NCI-H446 treated with DMSO at 0.1 percent for 48 hours (cell line): ENCODE results near the gene KRABD2.
A peak's percentile ranks its signal among the peaks of the same experiment; 100 is the strongest.
"Not testable (repeated sequence)": the region's sequence is repeated elsewhere in the genome, so short reads cannot be mapped to it uniquely, and the experiment has no call there.

Experiments used
- DNase-seq: peaks from one replicate; lab custom pipeline; 2025; lab: John Stamatoyannopoulos, UW

Gene KRABD2

GRCh38 chr17:8376271-8377067, at the start of gene KRABD2:
KRABD2 (minus strand) TSS chr17:8376704.
- peak; percentile 77 for DNase-seq

DNA sequence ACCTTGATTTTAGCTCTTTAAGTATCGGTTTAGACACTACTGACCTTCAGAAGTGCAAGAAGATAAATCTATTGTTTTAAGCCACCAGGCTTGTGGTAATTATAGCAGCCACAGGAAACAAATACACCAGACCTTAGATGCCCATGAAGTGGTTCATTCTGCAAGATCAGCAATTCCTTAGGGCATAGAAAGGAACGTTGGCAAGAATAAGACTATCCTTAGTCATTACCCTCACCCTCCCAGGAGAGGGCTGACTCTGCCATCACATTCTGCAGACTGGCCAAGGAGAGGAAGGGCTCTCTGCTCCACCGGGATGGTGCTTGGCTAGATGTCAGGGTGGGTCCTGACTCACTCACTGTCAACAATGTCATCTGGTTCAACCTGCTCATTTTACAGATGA, 45.1 kb upstream of the KRABD2 start:
- peak; percentile 11 for DNase-seq

- no peak for DNase-seq
Measured at GRCh38 chr17:8420041-8420934, 43.8 kb upstream of the KRABD2 start.

- no peak for DNase-seq
Measured at GRCh38 chr17:8419305-8419704, 42.8 kb upstream of the KRABD2 start.

DNA sequence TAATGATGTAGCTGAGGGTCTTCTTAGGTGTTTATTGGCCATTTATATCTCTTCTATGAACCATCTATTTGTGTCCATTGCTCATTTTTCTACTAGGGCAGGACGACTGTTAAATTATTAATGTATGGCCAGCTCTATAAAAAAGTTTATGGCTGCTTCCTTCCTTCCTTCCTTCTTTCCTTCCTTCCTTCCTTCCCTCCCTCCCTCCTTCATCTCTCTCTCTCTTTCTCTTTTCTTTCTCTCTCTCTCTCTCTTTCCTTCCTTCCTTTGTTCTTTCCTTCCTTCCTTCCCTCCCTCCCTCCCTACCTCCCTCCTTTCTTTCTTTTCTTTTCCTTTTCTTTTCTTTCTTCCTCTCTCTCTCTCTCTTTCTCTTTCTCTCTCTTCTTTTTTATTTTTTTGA, 42.0 kb upstream of the KRABD2 start:
- no peak for DNase-seq

DNA sequence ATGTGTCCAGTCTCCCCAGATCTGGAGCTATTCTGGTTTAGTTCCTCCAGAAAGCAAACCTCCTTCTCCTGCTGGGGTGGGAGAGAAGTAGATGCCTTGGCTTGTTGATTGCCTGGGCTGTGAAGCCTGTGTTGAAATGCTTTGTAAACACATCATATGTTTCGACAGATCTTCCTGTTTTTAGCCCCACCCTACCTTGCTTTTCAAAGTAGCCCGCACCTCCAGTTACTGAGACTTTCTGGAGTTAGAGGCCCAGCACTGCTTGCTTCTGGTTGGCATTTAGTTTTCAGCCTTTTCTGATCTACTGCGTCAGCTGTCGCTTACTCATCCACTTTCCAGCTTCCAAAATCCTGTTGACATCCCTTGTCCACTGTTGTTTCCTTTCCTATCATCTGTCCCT, 41.3 kb upstream of the KRABD2 start:
- no peak for DNase-seq

DNA sequence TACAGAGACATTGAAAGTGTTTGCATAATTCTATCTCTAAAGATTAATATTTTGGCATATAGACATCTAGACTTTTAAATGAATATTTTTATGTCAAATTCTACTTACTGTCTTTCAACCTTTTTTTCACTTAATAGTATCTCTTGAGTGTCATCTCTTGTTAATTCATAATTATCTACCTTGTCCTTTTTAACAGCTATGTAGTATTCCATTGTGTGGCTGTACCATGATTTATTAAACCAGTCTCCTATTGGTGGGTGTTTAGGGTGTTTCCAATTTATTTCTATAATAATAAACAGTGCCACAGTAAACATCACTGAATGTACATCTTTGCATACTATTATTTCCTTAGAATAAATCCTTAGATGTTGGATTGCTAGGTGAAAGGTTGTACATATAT, 37.4 kb upstream of the KRABD2 start:
- DNase-seq = no peak

DNA sequence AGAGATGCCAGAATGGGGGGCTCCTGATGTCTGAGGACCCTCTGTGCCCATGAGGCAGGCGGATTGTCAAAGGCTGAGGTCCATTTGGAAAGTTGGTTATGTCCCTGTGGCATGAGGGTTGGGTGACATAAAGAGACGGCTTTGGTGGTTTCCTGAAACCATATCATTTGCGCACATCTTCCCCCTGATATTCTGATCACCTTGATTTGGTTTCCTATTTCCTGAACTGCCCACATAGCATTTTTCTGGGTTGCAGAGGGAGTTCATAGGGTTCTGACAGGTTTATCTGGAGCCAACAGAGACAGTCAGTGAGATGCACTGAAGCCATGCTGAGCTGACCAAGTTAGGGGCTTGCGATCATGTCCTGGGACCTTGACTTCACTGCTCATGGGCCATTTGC, 36.8 kb upstream of the KRABD2 start:
- no peak for DNase-seq

DNA sequence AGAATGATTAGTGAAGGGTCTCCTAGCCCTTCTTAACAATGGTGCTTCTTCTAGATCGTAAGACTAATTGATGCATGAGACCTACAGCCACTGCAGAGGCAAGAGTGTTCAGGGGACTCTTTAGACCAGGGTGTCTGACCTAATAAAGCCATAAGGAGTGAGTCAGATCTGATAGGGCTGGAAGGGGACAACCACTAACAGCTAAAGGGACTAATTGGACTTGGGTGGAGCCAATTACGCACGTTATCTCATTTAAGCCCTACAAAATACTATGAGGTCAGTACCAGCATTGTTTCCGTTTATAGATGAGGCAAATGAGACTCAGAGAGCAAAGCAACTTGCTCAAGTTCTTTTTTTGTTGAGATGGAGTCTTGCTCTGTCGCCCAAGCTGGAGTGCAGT, 35.6 kb upstream of the KRABD2 start:
- DNase-seq = no peak

GRCh38 chr17:8410883-8411238, 34.4 kb upstream of the KRABD2 start:
- DNase-seq = no peak

GRCh38 chr17:8409966-8410882, 33.7 kb upstream of the KRABD2 start:
- peak; percentile 67 for DNase-seq

DNA sequence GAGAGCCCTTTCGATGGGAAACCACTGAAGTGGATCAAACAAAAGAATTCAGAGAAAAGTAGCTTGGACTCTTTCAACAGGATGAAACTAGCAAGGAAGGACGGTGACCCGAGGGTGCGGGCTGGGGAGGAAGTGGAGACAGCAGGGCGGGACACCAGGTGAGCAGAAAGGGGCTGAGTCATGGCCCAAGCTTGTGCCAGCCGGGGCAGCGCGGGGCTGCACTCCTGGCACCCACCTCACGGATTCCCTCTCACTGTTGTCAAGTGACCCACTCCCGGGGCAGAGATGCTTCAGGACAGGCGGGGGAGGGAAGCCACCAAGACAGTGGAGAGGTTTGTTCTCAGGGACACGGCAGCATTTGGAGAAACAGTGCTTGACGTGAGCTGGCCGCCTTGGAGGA, 31.9 kb upstream of the KRABD2 start:
- DNase-seq = no peak

DNA sequence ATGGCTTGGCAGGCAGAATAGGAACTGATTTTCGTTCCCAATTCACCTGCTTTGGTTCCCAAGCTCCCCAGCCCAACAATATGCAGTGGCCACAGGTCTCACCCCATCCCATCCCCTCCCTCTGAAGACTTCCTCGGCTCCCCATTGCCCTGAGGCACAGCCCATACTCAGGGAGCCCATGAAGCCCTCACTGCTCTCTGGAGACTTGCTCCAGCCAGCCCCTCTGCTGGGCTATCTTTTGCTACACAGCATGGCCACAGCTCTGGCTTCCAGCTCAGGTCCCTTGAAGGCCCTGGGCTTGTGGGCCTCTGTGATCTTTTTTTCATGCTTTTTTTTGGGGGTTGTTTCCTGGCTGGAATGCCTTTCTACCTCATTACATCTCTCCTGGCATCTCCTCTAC, 29.7 kb upstream of the KRABD2 start:
- no peak for DNase-seq

DNA sequence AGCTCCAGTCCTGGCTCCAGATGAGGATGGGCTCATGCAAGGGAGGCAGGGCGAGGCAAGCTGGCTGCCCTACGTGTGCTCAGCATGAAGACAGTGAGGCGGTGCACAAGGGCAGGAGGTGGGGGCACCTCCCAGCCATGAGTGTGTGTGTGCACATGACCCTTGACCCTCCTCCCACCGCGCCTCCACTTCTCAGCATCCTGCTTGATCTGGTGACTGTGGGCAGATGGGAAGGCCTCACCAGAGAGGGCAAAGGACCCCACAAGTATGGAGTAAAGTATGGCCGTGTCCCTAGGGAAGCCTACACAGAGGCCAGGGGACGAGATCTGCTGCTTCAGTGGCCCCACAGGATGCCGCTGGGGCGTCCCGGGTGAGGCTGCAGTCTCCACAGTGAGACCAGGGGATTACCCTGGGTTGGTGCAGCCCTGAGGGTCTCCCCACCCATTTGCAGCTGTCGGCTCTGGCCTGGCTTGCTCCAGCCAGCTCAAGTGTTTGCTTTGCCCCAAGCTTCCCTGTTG, 29.1 kb upstream of the KRABD2 start:
- DNase-seq = no peak

DNA sequence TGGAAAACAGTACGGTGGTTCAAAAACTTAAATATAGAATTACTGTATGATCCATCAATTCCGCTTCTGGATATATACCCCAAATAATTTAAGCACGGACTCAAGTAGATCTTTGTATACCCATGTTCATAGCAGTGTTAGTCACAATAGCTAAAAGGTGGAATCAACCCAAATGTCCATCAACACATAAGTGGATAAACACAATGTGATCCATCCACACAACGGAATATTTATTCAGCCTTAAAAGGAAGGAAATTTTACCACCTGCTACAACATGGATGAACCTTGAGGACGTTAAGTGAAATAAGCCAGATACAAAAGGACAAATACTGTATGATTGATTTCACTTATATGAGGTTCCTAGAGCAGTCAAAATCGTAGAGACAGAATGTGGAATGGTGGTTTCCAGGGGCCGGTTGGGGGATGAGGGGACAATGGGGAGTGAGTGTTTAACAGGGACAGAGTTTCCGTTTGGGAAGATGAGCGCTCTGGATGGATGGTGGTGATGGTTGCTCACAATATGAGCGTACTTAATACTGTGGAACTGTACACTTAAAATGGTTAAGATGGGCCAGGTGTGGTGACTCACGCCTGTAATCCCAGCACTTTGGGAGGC, 26.5 kb upstream of the KRABD2 start:
- DNase-seq = no peak

GRCh38 chr17:8401107-8401506, 24.6 kb upstream of the KRABD2 start:
- DNase-seq = no peak

DNA sequence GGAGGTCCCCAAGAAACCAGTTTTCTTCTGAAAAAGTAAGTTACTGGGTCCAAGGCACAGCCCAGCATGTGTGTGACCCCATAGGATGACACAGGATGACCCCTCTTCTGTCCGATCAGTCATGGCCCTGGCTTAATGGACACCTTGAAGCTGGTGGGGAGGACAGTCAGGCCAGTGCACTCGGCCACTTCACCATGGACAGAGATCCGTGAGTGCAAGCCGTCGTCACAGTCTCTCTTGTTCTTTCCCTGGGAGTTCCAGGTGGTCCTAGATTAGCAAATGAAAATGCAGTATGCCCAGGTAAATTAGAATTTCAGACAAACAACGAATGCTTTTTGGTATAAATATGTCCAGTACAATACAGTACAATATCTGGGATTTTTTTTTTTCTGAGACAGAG, 22.5 kb upstream of the KRABD2 start:
- DNase-seq = no peak

DNA sequence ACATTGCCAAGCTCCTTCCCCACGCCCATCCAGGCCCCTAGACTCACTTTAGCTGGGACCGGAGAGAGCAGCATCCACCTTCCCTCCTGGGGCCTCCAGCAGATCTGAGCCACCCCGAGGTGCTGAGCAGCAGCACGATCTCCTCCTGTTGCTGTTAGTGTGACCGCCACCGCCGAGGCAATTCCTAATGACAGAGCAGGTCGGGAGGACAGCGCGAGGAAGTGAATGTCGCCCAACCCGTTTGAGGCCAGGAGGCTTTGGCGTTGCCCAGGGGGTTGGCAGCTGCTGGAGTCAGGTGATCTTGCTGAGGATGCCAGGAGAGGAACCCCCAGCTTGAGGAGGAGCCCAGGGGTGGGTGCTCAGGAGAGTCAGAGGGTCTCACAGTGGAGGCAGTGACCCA, 21.1 kb upstream of the KRABD2 start, which contains the start of gene RNF222:
Gene RNF222, minus strand, starts transcription at position 192 of the 400 bp plus-strand sequence. CDS start 4,366 bp downstream, outside the sequence.
- DNase-seq = no peak

GRCh38 chr17:8394497-8394896, 18.0 kb upstream of the KRABD2 start:
- not testable (repeated sequence) for DNase-seq

DNA sequence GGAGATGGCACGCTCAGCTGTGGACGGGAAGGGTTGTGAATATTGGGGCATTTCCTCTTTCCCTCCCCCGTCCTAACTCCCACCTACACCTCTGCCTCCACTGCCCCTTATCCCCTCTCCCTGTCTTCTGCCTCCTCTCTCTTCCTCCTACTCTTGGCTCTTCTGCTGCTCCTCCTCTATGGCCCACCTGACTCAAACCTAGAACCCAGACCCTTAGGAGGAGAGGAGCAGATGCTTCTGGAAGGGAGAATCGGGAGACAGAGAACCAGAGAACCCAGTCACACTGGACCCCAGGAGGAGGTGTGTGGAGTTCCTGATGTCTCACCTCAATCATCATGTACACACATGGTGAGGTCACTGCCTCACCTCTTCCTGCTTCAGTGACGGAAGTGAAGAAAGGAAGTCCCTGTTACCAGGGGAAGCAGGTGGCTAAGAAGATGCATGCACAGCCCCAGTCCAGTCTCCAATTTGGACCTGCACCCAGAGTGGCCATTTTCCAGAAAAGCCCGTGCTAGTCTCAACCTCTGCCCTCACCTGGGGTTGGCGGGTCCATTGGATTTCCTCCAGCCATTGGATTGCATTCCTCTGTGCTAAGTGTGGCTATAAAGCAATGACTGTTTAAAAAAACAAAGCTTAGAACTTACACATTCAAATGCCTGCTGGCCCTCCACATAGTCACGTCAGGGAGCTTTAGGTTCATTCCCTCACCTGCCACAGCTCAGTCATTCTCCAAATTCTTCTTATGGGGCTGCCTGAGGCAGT, 17.1 kb upstream of the KRABD2 start:
- no peak for DNase-seq
